Liver (tissue), 9 donors: ENCODE data around the gene VPS13C. TPM values are rescaled to one million over a fixed set of nuclear protein-coding genes. Genes with fewer than 3 reads are reported as not detected.
"Not testable (repeated sequence)": the region's sequence is repeated elsewhere in the genome, so short reads cannot be mapped to it uniquely, and the experiment has no call there.

Experiments
- DNase-seq: peaks from one replicate; pipeline ENCODE4 v3.0.0-alpha.2; 2017; ENCODE audit warnings: low spot score
- H3K27ac ChIP-seq, 2 donors: one replicate each; pipeline ENCODE4 v1.7.0; 2013; ENCODE audit warnings: inconsistent platforms in 2 of 2, low read length in 2 of 2, control low read depth in 1 of 2, low read depth in 1 of 2, mild to moderate bottlenecking in 1 of 2
- H3K27me3 ChIP-seq, 4 donors: one replicate each; pipeline versions ENCODE4 v1.6.1 to v1.7.0; 2013; ENCODE audit warnings: low read length in 3 of 4, inconsistent platforms in 1 of 4, mild to moderate bottlenecking in 1 of 4, moderate library complexity in 1 of 4; ENCODE audit not compliant: control insufficient read depth in 4 of 4, insufficient read depth in 4 of 4
- H3K36me3 ChIP-seq, 4 donors: one replicate each; pipeline versions ENCODE4 v1.6.1 to v1.7.0; 2013; ENCODE audit warnings: low read length in 3 of 4, mild to moderate bottlenecking in 3 of 4, low read depth in 1 of 4, moderate library complexity in 1 of 4; ENCODE audit not compliant: control insufficient read depth in 4 of 4, insufficient read depth in 3 of 4
- H3K4me1 ChIP-seq, 4 donors: one replicate each; pipeline versions ENCODE4 v1.6.1 to v1.7.0; 2013; ENCODE audit warnings: low read length in 3 of 4, mild to moderate bottlenecking in 3 of 4, moderate library complexity in 1 of 4; ENCODE audit not compliant: control insufficient read depth in 4 of 4, insufficient read depth in 4 of 4
- H3K4me3 ChIP-seq, 3 donors: one replicate each; pipeline versions ENCODE4 v1.6.1 to v1.7.0; 2013; ENCODE audit warnings: low read length in 3 of 3, control low read depth in 1 of 3, low read depth in 1 of 3, mild to moderate bottlenecking in 1 of 3
- H3K9ac ChIP-seq, 2 donors: one replicate each; pipeline ENCODE4 v1.7.0; 2013; ENCODE audit warnings: low read length in 2 of 2, mild to moderate bottlenecking in 2 of 2, moderate library complexity in 2 of 2, control low read depth in 1 of 2, low read depth in 1 of 2
- H3K9me3 ChIP-seq, 4 donors: one replicate each; pipeline versions ENCODE4 v1.6.1 to v1.7.0; 2013; ENCODE audit warnings: low read length in 3 of 4; ENCODE audit not compliant: control insufficient read depth in 4 of 4
- EGR1 ChIP-seq, 2 donors: IDR thresholded peaks; 2 replicates each; pipeline ENCODE4 v1.6.1; 2016 to 2018; ENCODE audit warnings: antibody characterized with exemption in 2 of 2, low read depth in 2 of 2
- FOXA1 ChIP-seq: IDR thresholded peaks from 2 replicates; pipeline ENCODE4 v1.6.1; 2016; ENCODE audit warnings: antibody characterized with exemption
- FOXA2 ChIP-seq: IDR thresholded peaks from 2 replicates; pipeline ENCODE4 v1.6.1; 2016; ENCODE audit warnings: antibody characterized with exemption
- GABPA ChIP-seq, 2 donors: IDR thresholded peaks in 1 of 2; conservative IDR thresholded peaks in 1 of 2; 2 replicates each; pipeline ENCODE4 v1.6.1; 2016; ENCODE audit warnings: antibody characterized with exemption in 2 of 2, mild to moderate bottlenecking in 1 of 2, moderate library complexity in 1 of 2
- HNF4G ChIP-seq: IDR thresholded peaks from 2 replicates; pipeline ENCODE4 v1.6.1; 2016; ENCODE audit warnings: antibody characterized with exemption
- JUND ChIP-seq, 2 donors: IDR thresholded peaks; 2 replicates each; pipeline ENCODE4 v1.6.1; 2016; ENCODE audit warnings: antibody characterized with exemption in 2 of 2
- MAX ChIP-seq: IDR thresholded peaks from 2 replicates; pipeline ENCODE4 v1.6.1; 2016; ENCODE audit warnings: antibody characterized with exemption
- NR2F2 ChIP-seq: IDR thresholded peaks from 2 replicates; pipeline ENCODE4 v1.6.1; 2016; ENCODE audit warnings: antibody characterized with exemption
- RAD21 ChIP-seq, 2 donors: IDR thresholded peaks; 2 replicates each; pipeline ENCODE4 v1.6.1; 2016; ENCODE audit warnings: antibody characterized with exemption in 2 of 2, mild to moderate bottlenecking in 2 of 2
- RXRA ChIP-seq, 2 donors: IDR thresholded peaks; 2 replicates each; pipeline ENCODE4 v1.6.1; 2017 to 2018; ENCODE audit warnings: antibody characterized with exemption in 2 of 2, mild to moderate bottlenecking in 1 of 2
- SP1 ChIP-seq: IDR thresholded peaks from 2 replicates; pipeline ENCODE4 v1.6.1; 2018; ENCODE audit warnings: antibody characterized with exemption, mild to moderate bottlenecking
- TAF1 ChIP-seq: conservative IDR thresholded peaks from 2 replicates; pipeline ENCODE4 v1.6.1; 2016; ENCODE audit warnings: antibody characterized with exemption, mild to moderate bottlenecking
- YY1 ChIP-seq: IDR thresholded peaks from 2 replicates; pipeline ENCODE4 v1.6.1; 2016; ENCODE audit warnings: antibody characterized with exemption, mild to moderate bottlenecking
- WGBS: extraction: QIAGEN DNeasy Blood & Tissue Kit; methylation state at CpG from one replicate; pipeline ENCODE4 v1.1.7; 2013; 5-methylcytosine and 5-hydroxymethylcytosine counted together
- polyA plus RNA-seq, 2 donors: library from polyadenylated mRNA; stranded (reverse) in 1 of 2; unstranded in 1 of 2; fragments of 200-250 nt in 1 of 2; fragments of >200 nt in 1 of 2; fragmentation: Nextera tagmentation in 1 of 2; extraction: Ambion mirVana in 1 of 2; gene quantifications; one replicate each; pipeline versions ENCODE4 v1.2.1 to v1.2.3, GENCODE V29; 2013 to 2015
- total RNA-seq, 2 donors: library from RNA; depleted of rRNA; stranded (reverse); fragments of >200 nt; gene quantifications; one replicate each; pipeline ENCODE4 v1.2.3, GENCODE V29; 2014
- TF ChIP-seq, protein P1 (sequence below): fragments of 150-350 bp; IDR thresholded peaks from 2 replicates; pipeline ENCODE4 v1.5.1; 2017; ENCODE audit warnings: improper control_type of control experiment, low read depth, low read length; ENCODE audit not compliant: missing input control
- TF ChIP-seq, protein P2 (sequence below): IDR thresholded peaks from 2 replicates; pipeline ENCODE4 v1.6.1; 2016; ENCODE audit warnings: antibody characterized with exemption
- TF ChIP-seq, protein P3 (sequence below): IDR thresholded peaks from 2 replicates; pipeline ENCODE4 v1.6.1; 2016; ENCODE audit warnings: antibody characterized with exemption, mild to moderate bottlenecking
- TF ChIP-seq, protein P4 (sequence below): IDR thresholded peaks from 2 replicates; pipeline ENCODE4 v1.6.1; 2016; ENCODE audit warnings: antibody characterized with exemption
- donor health status: healthy.
- donor health status: healthy.
- donor health status: healthy.
- donor health status: healthy.
- donor health status: healthy.

VPS13C gene
- total and polyA plus RNA-seq, 4 donors = 5.4 to 42.0 (median 17.4) TPM

- no peak for TF ChIP-seq FOXA2
- TF ChIP-seq MAX = no peak
- no peak for TF ChIP-seq RXRA (IDR thresholded peaks at IDR 0.05)
- TF ChIP-seq, protein P1, sequence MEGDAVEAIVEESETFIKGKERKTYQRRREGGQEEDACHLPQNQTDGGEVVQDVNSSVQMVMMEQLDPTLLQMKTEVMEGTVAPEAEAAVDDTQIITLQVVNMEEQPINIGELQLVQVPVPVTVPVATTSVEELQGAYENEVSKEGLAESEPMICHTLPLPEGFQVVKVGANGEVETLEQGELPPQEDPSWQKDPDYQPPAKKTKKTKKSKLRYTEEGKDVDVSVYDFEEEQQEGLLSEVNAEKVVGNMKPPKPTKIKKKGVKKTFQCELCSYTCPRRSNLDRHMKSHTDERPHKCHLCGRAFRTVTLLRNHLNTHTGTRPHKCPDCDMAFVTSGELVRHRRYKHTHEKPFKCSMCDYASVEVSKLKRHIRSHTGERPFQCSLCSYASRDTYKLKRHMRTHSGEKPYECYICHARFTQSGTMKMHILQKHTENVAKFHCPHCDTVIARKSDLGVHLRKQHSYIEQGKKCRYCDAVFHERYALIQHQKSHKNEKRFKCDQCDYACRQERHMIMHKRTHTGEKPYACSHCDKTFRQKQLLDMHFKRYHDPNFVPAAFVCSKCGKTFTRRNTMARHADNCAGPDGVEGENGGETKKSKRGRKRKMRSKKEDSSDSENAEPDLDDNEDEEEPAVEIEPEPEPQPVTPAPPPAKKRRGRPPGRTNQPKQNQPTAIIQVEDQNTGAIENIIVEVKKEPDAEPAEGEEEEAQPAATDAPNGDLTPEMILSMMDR = no peak
- no peak for TF ChIP-seq YY1
- TF ChIP-seq HNF4G = no peak
- no peak for TF ChIP-seq EGR1 (IDR thresholded peaks at IDR 0.05; ENCODE audit: low read depth in 2 of 2)
- no peak for DNase-seq
- WGBS = 93% methylated on average over 4 of the region's 4 CpGs
- H3K9me3 ChIP-seq = no peaks in the 10 kb centered on the region
- no peak overlapping the region for H3K27ac ChIP-seq
- no peaks in the 10 kb centered on the region for H3K36me3 ChIP-seq
- no peak overlapping the region for H3K9ac ChIP-seq
- no peaks in the 10 kb centered on the region for H3K27me3 ChIP-seq
- no peak overlapping the region for H3K4me3 ChIP-seq
- H3K4me1 ChIP-seq = peaks cover 0 to 6% (median 0%) of the 10 kb centered on the region in 4 donors
Observed at GRCh38 chr15:62051166-62051565, 9.1 kb downstream of the VPS13C start.

DNA sequence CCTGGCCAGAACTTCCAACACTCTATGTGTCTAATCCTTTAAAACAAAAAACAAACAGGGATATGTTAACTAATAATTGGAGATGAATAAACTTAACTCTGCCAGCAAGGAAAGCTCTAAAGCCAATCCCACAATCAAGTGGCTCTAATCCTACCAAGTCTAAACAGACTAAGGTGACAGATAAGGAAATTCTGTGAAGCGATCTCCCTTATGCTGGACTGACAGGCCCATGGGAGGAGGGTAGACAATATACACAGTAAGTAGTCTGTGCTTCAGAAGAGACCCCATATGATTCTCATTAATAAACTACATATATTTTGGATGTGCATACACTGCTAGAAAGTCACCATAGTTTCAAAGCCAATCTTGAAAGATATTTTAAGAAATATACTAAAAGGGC lies 10.1 kb downstream of the VPS13C start:
- no peak for TF ChIP-seq HNF4G
- no peak for TF ChIP-seq NR2F2
- TF ChIP-seq FOXA1 = no peak
- TF ChIP-seq EGR1 (IDR thresholded peaks at IDR 0.05; ENCODE audit: low read depth in 2 of 2) = no peak
- no peak for TF ChIP-seq FOXA2
- no peak for TF ChIP-seq TAF1
- no peak for TF ChIP-seq SP1
- no peak for TF ChIP-seq MAX
- TF ChIP-seq YY1 = no peak
- TF ChIP-seq GABPA (IDR thresholded peaks at IDR 0.05 in 1 of 2, conservative IDR thresholded peaks at IDR 0.05 in 1 of 2) = no peak
- TF ChIP-seq RXRA (IDR thresholded peaks at IDR 0.05) = no peak
- TF ChIP-seq, protein P2, sequence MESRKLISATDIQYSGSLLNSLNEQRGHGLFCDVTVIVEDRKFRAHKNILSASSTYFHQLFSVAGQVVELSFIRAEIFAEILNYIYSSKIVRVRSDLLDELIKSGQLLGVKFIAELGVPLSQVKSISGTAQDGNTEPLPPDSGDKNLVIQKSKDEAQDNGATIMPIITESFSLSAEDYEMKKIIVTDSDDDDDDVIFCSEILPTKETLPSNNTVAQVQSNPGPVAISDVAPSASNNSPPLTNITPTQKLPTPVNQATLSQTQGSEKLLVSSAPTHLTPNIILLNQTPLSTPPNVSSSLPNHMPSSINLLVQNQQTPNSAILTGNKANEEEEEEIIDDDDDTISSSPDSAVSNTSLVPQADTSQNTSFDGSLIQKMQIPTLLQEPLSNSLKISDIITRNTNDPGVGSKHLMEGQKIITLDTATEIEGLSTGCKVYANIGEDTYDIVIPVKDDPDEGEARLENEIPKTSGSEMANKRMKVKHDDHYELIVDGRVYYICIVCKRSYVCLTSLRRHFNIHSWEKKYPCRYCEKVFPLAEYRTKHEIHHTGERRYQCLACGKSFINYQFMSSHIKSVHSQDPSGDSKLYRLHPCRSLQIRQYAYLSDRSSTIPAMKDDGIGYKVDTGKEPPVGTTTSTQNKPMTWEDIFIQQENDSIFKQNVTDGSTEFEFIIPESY = no peak
- TF ChIP-seq, protein P1 = no peak
- TF ChIP-seq JUND (IDR thresholded peaks at IDR 0.05) = no peak
- TF ChIP-seq, protein P3, sequence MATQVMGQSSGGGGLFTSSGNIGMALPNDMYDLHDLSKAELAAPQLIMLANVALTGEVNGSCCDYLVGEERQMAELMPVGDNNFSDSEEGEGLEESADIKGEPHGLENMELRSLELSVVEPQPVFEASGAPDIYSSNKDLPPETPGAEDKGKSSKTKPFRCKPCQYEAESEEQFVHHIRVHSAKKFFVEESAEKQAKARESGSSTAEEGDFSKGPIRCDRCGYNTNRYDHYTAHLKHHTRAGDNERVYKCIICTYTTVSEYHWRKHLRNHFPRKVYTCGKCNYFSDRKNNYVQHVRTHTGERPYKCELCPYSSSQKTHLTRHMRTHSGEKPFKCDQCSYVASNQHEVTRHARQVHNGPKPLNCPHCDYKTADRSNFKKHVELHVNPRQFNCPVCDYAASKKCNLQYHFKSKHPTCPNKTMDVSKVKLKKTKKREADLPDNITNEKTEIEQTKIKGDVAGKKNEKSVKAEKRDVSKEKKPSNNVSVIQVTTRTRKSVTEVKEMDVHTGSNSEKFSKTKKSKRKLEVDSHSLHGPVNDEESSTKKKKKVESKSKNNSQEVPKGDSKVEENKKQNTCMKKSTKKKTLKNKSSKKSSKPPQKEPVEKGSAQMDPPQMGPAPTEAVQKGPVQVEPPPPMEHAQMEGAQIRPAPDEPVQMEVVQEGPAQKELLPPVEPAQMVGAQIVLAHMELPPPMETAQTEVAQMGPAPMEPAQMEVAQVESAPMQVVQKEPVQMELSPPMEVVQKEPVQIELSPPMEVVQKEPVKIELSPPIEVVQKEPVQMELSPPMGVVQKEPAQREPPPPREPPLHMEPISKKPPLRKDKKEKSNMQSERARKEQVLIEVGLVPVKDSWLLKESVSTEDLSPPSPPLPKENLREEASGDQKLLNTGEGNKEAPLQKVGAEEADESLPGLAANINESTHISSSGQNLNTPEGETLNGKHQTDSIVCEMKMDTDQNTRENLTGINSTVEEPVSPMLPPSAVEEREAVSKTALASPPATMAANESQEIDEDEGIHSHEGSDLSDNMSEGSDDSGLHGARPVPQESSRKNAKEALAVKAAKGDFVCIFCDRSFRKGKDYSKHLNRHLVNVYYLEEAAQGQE = no peak
- TF ChIP-seq, protein P4, sequence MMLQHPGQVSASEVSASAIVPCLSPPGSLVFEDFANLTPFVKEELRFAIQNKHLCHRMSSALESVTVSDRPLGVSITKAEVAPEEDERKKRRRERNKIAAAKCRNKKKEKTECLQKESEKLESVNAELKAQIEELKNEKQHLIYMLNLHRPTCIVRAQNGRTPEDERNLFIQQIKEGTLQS = no peak
- TF ChIP-seq RAD21 (IDR thresholded peaks at IDR 0.05) = no peak
- H3K9me3 ChIP-seq = no peaks in the 10 kb centered on the region
- no peaks in the 10 kb centered on the region for H3K36me3 ChIP-seq
- H3K27me3 ChIP-seq = no peaks in the 10 kb centered on the region
- no peak for DNase-seq
- H3K27ac ChIP-seq = no peak overlapping the region
- no peak overlapping the region for H3K4me3 ChIP-seq
- WGBS = 96% methylated on average over 1 of the region's 1 CpG
- H3K4me1 ChIP-seq = peaks cover 0 to 6% (median 0%) of the 10 kb centered on the region in 4 donors
- H3K9ac ChIP-seq = no peak overlapping the region

DNA sequence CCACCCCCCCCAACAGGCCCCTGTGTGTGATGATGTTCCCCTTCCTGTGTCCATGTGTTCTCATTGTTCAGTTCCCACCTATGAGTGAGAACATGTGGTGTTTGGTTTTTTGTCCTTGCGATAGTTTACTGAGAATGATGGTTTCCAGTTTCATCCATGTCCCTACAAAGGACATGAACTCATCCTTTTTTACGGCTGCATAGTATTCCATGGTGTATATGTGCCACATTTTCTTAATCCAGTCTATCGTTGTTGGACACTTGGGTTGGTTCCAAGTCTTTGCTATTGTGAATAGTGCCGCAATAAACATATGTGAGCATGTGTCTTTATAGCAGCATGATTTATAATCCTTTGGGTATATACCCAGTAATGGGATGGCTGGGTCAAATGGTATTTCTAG lies 12.0 kb downstream of the VPS13C start:
- WGBS = 91% methylated on average over 4 of the region's 4 CpGs
- H3K4me1 ChIP-seq = not testable (repeated sequence)

More for the DNA sequence above, 12.0 kb downstream of the VPS13C start:
- H3K27me3 ChIP-seq, H3K4me3 ChIP-seq, H3K9ac ChIP-seq, H3K27ac ChIP-seq, DNase-seq, H3K36me3 ChIP-seq, H3K9me3 ChIP-seq: not testable (repeated sequence)
